Bronchus fibroblast of lung (primary cell): ENCODE data around the gene AURKAIP1. TPM values are rescaled to one million over a fixed set of nuclear protein-coding genes. Genes with fewer than 3 reads are reported as not detected.

Source experiments
- total RNA-seq: library from RNA; depleted of rRNA; stranded (reverse); fragments of >200 nt; gene quantifications from 2 replicates; pipeline ENCODE4 v1.2.3, GENCODE V29; 2015

Gene AURKAIP1
- total RNA-seq: 193 and 196 TPM in 2 replicates

DNA sequence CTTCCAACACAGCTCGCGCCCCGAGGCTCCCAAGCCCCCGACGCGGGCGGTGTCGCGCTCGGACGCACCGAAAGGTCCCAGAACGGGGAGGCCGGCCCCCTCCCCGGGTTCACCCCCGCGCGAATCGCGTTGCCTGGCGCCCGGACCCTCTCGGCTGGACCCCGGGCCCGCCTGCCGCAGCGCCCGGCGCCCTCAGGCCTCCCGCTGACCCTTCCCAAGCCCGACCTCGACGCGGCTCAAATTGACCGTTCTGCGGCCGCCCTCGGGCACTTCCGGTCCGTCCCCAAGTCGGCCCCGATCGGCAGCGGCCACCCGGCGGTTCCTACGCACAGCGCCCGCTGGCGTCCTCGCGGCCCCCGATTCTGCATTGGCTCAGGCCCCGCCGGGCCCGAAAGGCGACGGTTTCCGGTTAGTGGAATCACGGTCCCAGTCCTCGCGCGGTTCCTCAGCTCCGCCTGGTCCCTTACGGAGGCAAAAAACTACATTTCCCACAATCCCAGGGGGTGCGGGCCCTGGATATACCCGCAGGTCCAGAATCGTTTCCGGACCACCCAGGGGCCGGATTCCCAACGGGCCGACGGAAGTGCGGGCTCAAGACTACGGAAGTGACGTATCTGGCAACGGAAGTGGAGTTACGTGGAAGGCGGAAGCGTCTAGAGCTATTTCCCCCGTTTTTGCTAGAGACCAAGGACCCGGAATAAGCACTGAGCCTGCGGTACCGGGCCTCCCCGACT is at the start of gene AURKAIP1:
TSS of gene AURKAIP1 (minus strand) at position 279 of the 734 bp plus-strand sequence. CDS start 451 bp downstream, outside the sequence.

DNA sequence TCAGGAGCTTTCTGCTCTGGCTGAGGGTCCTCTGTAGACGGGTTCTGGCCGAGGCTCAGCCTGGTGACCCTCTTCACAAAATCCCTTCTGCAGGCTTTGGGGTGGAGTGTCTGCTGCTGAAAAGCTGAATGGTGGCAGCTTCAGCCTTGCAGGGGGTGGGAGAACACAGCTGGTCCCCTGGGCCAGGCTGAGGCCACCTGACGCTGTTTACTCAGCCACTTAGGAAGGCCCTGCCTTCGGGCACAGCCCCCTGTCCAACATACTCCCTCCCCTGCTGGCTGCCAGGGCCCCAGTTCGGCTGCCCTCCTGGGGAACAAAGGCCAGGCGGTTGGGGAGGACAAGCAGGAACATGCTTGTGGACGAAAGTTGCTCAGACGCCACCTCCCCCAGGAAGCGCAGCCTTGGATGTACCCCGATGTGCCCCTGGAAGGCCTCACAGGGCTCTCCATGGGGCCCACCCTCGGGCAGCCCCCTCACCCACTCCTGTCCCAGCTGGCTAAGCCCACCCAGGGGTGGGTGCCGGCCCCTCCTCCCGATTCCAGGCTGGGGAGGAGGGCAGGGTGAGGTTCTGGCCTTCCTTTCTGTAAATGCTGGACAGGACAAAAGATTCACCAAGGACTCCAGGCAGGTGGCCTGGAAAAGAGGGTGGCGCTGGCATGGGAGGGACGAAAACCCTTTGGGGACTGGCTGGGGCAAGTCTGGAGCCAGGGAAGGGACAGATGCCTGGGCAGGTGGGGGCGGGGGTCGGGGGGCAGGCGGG is 46.3 kb upstream of the AURKAIP1 start, which contains the start of gene ANKRD65:
TSS of gene ANKRD65 (minus strand) at position 130 of the 760 bp plus-strand sequence. CDS start 271 bp downstream, outside the sequence.

DNA sequence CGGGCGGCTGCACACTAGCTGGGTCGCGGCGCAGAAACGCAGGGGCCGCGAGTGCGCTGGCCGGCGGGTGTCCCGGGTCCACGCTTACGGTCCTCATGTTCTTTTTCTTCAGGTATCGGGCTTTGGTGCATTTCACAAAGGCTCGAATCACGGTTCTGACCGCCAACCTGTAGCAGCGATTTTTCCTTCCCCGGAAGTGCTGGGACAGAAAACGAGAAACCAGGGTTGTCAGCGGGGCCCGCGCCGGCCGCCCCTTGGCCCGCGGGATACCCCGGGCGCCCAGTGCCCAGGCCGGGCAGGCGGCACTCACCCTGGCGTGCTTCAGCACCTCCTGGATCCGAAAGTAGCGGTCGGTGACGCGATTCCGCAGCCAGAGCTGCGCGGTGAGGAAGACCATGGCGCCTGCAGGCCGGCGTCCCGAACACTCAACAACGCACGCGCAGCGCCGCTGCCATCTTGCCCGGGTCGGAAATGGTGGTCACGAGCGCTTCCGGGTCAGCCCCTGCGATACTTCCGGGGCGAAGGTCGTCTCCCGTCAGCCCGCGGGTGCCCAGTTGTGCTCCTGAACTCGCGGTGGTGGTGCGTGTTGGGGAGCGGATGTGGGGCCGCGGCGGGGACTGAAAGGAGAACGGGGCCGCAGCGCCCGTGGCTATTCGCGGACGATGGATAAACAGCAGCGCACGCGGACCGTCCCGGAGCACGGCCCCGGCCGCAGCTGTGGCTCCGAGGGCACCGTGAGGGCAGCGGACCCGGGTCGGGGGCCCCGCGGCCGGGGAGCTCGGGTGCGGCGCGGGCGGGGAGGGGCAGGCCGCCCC is 32.0 kb upstream of the AURKAIP1 start, which contains the start of gene MRPL20:
TSS of gene MRPL20 (minus strand) at position 473 of the 815 bp plus-strand sequence. CDS start at position 397, 76 bp downstream.

DNA sequence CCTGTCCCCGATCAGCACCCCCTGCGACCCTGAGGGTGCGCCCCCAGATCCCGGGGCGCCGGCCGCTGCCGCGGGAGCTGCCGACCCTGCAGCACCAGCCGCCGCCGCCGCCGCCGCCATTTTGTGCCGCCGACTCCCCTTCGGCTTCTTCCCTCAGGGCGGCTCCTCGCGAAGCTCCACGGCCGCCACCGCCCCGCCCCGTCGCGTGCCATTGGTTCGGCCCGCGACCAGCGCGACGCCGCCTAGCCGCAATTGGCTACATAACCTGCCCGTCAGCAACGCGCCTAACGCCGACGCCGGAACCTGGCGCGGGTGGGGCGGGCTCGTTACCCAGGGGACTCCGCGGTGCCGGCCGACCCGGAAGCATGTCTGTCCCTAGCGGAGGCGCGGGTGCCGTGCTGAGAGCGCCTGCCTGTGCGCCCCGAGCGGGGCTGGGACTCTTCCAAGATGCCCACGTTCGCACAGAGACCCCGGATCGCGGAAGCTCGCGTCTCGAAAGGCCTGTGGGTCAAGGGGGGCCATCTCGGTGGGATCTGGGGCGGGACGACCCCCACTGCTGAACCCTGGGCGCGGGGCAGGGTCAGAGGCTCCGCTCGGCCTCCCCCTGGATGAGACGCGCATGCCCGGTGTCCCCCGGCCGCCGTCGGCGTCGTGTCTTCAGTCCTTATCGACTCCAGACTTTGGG is 24.3 kb upstream of the AURKAIP1 start, which contains the start of gene CCNL2:
TSS of gene CCNL2 (minus strand) at position 149 of the 685 bp plus-strand sequence. CDS start at position 120, 29 bp downstream.

DNA sequence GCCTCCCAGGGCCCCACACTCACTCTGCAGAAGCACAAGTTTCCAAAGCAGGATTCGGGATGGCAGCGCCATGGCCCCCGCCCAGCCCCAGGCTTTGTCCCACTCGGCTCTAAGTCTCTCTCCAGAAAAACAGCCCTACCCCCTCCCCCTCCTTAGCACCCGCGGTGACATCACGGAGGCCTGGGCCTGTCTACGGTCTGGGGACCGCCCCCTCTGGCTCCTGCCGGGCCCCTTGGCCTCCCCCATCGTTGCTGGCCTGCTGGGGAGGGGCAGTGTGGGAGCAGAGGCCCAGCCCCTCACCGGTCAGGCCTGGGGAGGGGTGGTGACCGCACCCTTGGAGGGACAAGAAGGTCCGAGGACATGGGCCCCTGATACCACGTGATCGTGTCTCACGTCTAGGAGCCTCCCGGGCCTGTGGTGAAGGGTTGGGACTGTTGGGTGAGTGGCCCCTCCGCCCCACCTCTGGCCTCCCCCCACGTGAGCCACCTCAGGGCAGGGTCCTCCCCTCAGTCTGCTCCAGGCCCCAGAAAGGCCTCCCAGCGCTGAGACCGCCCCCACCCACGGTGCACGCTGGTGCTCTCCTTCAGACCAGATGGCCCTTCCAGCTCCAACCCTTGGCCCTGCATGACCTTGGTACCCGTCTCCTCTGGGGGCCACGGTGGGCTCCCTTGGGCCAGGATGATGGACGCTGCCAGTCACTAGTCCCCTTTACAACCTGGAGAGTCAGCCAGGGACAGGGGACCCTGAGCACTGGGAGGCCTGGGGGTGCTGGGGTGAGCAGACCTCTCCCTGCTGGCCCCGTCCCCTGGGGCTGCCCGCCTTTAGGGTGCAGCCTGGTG is 16.4 kb downstream of the AURKAIP1 start, which contains the start of gene MXRA8:
TSS of gene MXRA8 (minus strand) at position 123 of the 839 bp plus-strand sequence. CDS start at position 72, 51 bp downstream.

DNA sequence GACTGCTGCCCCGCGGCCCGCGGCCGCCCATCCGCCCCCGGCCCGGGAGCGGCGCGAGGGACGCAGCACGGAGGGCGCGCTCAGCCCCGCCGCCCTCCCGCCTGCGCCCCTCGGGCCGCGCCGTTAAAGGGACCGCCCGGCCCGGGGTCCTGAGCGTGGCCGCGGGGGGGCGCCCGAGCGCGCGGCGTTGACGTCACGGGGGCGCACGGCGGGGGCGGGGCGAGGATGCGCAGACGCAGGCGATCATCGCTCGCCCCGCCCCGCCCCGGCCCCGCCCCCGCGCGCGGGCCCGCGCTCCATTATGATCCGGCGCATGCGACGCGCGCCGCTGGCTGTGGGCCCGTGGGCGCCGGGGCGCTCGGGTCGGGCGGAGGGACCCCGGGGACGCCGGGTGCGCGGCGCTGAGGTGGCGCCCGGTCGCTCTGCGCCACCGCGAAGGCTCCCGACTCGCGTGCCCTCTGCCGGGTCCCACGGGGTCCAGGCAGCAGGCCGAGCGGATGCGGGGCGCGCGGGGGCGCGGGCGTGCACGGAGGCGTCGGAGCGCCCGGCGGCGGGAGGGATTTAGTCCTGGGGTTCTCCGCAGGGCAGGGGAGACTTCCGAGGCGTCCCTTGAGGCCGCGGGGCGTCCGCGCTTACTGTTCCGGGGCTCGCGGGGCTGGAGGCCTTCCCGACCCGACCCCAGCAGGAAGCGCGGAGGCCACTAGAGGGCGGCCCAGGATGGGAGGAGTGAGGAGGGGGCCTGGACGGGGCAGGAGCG is 25.6 kb downstream of the AURKAIP1 start, which contains the start of gene DVL1:
TSS of gene DVL1 (minus strand) at position 163 of the 757 bp plus-strand sequence. CDS start 353 bp downstream, outside the sequence.

DNA sequence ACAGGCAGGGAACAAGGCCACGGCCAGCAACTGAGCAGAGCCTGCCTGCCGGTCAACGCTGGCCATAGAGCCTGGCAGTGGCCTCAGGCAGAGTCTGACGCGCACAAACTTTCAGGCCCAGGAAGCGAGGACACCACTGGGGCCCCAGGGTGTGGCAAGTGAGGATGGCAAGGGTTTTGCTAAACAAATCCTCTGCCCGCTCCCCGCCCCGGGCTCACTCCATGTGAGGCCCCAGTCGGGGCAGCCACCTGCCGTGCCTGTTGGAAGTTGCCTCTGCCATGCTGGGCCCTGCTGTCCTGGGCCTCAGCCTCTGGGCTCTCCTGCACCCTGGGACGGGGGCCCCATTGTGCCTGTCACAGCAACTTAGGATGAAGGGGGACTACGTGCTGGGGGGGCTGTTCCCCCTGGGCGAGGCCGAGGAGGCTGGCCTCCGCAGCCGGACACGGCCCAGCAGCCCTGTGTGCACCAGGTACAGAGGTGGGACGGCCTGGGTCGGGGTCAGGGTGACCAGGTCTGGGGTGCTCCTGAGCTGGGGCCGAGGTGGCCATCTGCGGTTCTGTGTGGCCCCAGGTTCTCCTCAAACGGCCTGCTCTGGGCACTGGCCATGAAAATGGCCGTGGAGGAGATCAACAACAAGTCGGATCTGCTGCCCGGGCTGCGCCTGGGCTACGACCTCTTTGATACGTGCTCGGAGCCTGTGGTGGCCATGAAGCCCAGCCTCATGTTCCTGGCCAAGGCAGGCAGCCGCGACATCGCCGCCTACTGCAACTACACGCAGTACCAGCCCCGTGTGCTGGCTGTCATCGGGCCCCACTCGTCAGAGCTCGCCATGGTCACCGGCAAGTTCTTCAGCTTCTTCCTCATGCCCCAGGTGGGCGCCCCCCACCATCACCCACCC is 43.7 kb downstream of the AURKAIP1 start, which contains the start of gene TAS1R3:
TSS of gene TAS1R3 (plus strand) at position 213 of the 898 bp plus-strand sequence. CDS start at position 279, 66 bp downstream.

DNA sequence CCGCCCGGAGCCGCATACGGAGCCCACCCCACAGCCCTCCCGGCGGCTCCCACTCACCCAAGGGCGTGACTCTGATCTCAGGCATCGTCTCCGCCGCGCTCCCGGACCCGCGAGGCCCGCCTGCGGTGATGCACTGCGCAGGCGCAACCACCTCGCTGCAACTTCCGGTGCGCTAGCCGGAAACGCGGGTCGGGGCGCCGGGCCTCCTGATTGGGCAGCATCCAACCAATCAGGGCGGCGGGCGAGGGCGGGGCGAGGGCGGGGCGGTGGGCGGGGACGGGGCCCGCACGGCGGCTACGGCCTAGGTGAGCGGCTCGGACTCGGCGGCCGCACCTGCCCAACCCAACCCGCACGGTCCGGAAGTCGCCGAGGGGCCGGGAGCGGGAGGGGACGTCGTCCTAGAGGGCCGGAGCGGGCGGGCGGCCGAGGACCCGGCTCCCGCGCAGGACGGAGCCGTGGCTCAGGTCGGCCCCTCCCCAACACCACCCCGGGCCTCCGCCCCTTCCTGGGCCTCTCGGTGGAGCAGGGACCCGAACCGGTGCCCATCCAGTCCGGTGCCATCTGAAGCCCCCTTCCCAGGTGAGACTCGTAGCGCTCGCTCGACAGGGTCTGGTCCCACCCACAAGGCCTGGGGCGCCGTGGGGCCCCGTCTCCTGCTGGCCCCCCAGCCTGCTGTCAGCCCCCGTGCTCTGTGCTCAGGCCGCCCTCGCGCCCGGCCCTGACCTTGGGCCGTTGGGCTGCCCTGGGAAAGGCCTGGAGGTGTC is 50.3 kb downstream of the AURKAIP1 start, which contains the start of the genes CPTP and INTS11:
TSS of gene CPTP (plus strand) at position 279 of the 764 bp plus-strand sequence. CDS start 2,109 bp downstream, outside the sequence.
TSS of gene INTS11 (minus strand) at position 137 of the 764 bp plus-strand sequence. CDS start at position 85, 52 bp downstream.

Other genes with a start within 250 kb of the AURKAIP1 start
- not detected in 2 replicates for gene TTLL10, start 201.3 kb downstream of the AURKAIP1 start, total RNA-seq
- gene TNFRSF18, start 168.6 kb downstream of the AURKAIP1 start, total RNA-seq: 0.34 TPM in 1 of 2 replicates, not detected in the other
- 0.17 and 0.30 TPM in 2 replicates for gene TNFRSF4, start 161.1 kb downstream of the AURKAIP1 start, total RNA-seq
- 125 and 128 TPM in 2 replicates for gene SDF4, start 143.2 kb downstream of the AURKAIP1 start, total RNA-seq
- gene B3GALT6, start 143.0 kb downstream of the AURKAIP1 start, total RNA-seq: 23.2 and 25.7 TPM in 2 replicates
- gene C1QTNF12, start 128.5 kb downstream of the AURKAIP1 start, total RNA-seq: 0.17 and 0.59 TPM in 2 replicates
- gene UBE2J2, start 101.4 kb downstream of the AURKAIP1 start, total RNA-seq: 45.9 and 61.7 TPM in 2 replicates
- gene SCNN1D, start 94.8 kb downstream of the AURKAIP1 start, total RNA-seq: 0.30 and 1.2 TPM in 2 replicates
- gene ACAP3, start 67.3 kb downstream of the AURKAIP1 start, total RNA-seq: 27.6 and 28.9 TPM in 2 replicates
- 32.4 and 42.2 TPM in 2 replicates for gene PUSL1, start 66.6 kb downstream of the AURKAIP1 start, total RNA-seq
- gene INTS11, start 50.5 kb downstream of the AURKAIP1 start, total RNA-seq: 112 and 113 TPM in 2 replicates
- gene CPTP, start 50.4 kb downstream of the AURKAIP1 start, total RNA-seq: 26.0 and 29.1 TPM in 2 replicates
- under 0.01 TPM in 2 replicates for gene TAS1R3, start 43.9 kb downstream of the AURKAIP1 start, total RNA-seq
- 60.1 and 71.6 TPM in 2 replicates for gene DVL1, start 25.8 kb downstream of the AURKAIP1 start, total RNA-seq
- 382 and 409 TPM in 2 replicates for gene MXRA8, start 16.7 kb downstream of the AURKAIP1 start, total RNA-seq
- gene CCNL2, start 24.1 kb upstream of the AURKAIP1 start, total RNA-seq: 53.2 and 54.5 TPM in 2 replicates
- 153 and 190 TPM in 2 replicates for gene MRPL20, start 32.1 kb upstream of the AURKAIP1 start, total RNA-seq
- gene ANKRD65, start 46.1 kb upstream of the AURKAIP1 start, total RNA-seq: 0.45 and 0.50 TPM in 2 replicates
- 7.1 and 7.9 TPM in 2 replicates for gene VWA1, start 60.5 kb upstream of the AURKAIP1 start, total RNA-seq
- gene ATAD3C, start 74.5 kb upstream of the AURKAIP1 start, total RNA-seq: under 0.01 TPM in 1 of 2 replicates, not detected in the other
- gene ATAD3B, start 96.6 kb upstream of the AURKAIP1 start, total RNA-seq: 25.1 and 26.3 TPM in 2 replicates
- 65.6 and 66.2 TPM in 2 replicates for gene ATAD3A, start 137.0 kb upstream of the AURKAIP1 start, total RNA-seq
- 3.0 and 4.0 TPM in 2 replicates for gene TMEM240, start 165.4 kb upstream of the AURKAIP1 start, total RNA-seq
- 115 and 136 TPM in 2 replicates for gene SSU72, start 199.7 kb upstream of the AURKAIP1 start, total RNA-seq
- gene FNDC10, start 224.9 kb upstream of the AURKAIP1 start, total RNA-seq: 3.1 and 3.4 TPM in 2 replicates
- gene MIB2, start 240.3 kb upstream of the AURKAIP1 start, total RNA-seq: 21.7 and 23.6 TPM in 2 replicates